GM21367 (cell line): ENCODE results near the gene CHST8.

Experiments
- ATAC-seq: cut with Tn5 transposase; IDR thresholded peaks from one replicate; pipeline ENCODE4 v1.9.1; 2021; ENCODE audit not compliant: unreplicated experiment

The CHST8 gene

DNA sequence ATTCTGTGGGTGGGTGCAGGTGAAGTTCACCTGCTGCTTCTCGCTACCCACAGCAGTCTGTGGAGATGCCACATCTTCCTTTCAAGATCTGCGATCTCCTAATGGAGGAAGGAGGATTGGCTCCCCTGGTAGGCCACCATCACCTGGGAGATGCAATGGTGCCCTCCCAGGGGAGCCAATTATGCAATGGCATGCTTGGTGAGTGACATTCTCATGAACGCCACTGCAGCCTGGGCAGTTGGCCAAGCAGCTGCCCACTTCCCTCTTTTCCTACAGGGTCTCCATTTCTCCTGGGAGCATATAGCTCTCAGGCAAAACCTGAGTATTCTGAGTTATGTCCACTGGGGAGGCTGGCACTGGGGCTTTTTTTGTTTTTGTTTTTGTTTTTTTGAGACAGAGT, 91.4 kb downstream of the CHST8 start:
- no peak for ATAC-seq

- ATAC-seq = no peak
Measured at GRCh38 chr19:33714149-33714548, 92.4 kb downstream of the CHST8 start.

- no peak for ATAC-seq
Measured at GRCh38 chr19:33715462-33715861, 93.7 kb downstream of the CHST8 start.

GRCh38 chr19:33717878-33718277, 96.1 kb downstream of the CHST8 start:
- ATAC-seq = no peak

GRCh38 chr19:33718651-33719254, 97.0 kb downstream of the CHST8 start:
- ATAC-seq = no peak

GRCh38 chr19:33719366-33720154, 97.8 kb downstream of the CHST8 start:
- no peak for ATAC-seq

GRCh38 chr19:33720155-33720493, 98.4 kb downstream of the CHST8 start:
- ATAC-seq = no peak

- no peak for ATAC-seq
Measured at GRCh38 chr19:33720691-33721682, 99.2 kb downstream of the CHST8 start.

- no peak for ATAC-seq
Measured at GRCh38 chr19:33721735-33722297, 100.1 kb downstream of the CHST8 start.

GRCh38 chr19:33722456-33723239, 100.9 kb downstream of the CHST8 start:
- ATAC-seq = no peak

DNA sequence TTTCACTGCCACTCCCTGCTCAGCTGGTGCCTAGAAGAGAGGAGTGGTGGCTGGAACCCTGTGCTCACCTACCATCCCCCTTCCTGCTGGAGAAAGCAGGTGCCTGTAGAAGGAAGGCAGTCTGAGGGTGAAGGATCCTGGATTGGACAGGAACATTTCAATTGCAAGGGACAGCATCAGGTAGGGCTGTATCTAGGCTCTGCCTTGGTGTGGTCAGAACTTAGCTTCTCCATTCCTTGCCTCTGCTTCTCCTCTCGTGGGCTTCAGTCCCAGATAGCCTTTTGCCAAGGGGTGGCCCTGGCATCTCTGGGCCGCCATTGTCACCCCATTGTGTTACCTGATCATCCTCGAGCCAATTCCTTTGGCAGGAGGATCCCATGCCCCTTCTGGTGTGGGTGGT, 101.8 kb downstream of the CHST8 start:
- no peak for ATAC-seq

DNA sequence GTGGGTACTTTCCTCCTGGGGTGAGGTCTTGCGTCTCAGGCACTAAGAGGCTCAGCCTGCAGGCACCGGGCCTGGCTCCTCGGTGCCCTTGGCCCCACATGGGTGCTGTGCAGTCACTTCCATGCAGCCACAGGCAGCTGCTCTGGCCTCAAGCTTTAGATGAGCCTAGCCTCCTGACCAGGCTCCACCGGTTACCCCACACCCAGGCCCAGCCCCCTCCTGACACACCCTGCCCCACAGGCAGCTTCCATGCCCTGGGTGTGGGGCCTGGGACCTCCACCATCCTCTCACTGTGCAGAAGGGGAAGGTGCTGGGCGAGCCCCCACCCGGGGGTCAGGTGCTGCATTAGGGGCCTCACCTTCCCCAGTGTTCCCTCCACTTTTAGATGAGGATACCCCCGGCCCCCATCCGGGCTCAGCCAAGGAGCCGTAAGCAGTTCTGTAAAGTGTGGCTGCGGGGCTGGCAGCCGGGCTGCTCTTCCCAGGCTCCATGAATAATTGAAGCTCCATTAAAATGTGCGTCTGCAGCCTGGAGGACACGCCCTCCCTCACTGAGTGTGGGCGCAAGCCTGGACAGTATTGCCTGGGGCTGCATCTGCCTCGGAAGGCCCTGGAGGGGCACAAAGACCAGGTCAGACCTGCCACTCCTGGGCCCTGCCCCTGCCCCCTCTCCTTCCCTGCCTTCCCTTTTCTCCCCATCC, 102.4 kb downstream of the CHST8 start:
- ATAC-seq = no peak

DNA sequence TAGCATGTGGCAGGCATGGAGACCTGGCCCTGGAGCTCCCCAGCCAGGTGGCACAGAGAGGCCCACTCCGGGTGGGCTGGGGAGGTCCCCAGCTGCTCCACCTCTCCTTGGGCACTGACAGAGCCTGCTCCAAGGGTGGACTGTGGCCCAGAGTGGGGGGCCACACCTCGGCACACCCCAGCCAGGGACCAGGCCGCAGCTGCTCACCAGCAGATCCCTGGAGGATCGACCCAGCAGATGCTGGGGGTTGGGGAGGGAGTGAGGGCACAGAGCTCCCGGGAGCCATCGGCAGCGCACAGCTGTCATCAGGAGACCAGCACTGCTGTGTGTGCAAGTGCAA, 102.9 kb downstream of the CHST8 start:
- ATAC-seq = no peak

GRCh38 chr19:33725567-33725966, 103.8 kb downstream of the CHST8 start:
- no peak for ATAC-seq

DNA sequence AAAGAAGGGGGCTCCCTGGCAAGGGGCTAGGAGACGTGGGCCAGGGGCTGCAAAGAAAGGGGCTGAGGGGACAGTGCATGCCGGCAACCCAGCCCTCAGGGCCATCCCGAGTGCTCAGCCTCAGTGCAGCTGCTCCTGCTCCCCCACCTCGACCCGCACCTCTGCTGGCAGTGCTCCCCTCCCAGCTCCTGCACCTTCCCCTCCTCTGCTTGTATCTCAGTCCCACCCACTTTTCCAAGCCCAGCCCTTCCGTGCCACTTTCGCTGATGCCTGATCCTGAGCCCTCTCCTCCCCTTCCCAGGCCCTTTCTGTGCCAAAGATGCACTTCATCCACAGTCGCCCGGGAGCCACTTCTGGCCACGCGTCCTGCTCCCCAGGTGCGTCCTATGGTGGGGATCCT, 105.0 kb downstream of the CHST8 start:
- no peak for ATAC-seq

DNA sequence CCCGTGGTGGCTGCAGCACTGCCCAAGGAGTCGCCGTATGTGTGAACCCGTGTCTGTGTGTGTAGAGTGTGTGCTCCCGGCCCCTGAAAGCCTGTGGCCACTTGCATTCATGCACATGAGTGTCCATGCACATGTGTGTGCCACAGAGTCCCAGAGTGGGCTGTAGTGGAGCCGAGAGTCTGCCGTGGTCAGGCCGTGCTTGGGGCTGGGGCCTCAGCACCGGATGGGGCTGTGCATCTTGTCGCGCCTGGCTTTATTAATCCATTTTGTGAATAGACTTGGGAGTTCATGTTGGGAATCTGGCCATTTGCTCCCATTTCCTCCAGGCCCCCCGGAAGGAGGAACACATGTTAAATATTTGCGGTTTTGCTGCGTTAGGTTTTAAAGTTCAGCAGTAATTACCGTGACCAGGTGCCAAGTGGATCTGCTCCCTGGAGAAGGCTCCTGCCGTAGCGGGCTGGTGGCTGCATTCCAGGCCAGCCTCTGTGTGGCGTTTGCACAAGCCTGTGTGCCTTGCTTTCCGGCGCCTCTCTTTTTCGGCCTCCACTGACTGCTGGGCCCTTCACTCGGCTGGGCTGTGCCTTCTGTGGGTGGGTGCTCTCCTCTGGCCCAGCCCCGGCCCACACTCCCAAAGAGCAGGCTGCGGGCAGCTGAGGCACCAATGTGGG, 105.7 kb downstream of the CHST8 start:
- no peak for ATAC-seq

DNA sequence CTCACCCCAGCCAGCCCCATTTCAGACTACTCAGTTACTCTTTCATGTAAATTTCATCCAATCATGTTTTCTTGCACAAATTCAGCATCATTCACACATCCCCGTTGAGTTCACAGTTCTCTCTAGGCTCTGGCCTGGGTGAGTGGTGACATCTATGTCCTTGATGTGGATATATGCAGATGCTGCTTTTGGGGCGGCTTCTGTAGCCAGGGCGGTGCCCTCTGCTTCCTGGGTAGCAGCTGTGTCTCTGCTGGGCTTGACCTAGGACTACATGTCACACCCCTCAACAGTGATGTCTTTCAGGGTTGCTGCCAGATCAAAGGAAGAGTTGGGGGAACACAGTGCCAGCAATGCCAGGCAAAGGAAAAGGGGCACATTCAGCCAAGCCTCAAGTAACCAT, 106.4 kb downstream of the CHST8 start:
- no peak for ATAC-seq

- no peak for ATAC-seq
Measured at GRCh38 chr19:33730858-33731607, 109.3 kb downstream of the CHST8 start.

DNA sequence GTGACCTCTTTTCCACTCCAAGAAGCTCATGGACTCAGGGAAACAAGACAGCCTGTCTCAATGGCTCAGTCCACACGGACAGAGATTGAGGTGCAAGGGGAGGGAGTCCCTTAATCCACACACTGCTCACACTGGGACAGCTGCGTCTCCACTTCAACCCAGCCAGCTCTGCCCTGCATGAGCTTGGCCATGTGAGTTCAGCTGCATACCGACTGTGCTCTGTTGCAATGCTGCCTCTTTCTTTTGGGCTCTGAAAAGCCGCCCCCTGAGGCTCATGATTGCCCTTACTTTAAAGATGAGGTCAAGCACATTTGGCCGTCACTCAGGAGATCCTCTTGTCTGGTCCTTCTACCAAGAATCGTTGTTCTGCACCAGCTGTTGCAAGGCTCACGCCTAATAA, 110.1 kb downstream of the CHST8 start:
- no peak for ATAC-seq
